HCT116 (cell line): Measurements from ENCODE around the gene FAM171A1.

ENCODE experiments used
- CBX3 ChIP-seq: IDR thresholded peaks from 2 replicates; pipeline ENCODE4 v1.6.1; 2012; ENCODE audit warnings: low read depth
- POLR2A ChIP-seq: IDR thresholded peaks from 2 replicates; pipeline ENCODE4 v1.7.0; 2011; ENCODE audit warnings: borderline replicate concordance; ENCODE audit not compliant: insufficient read depth, insufficient read length; ENCODE audit errors: extremely low read depth
- TF ChIP-seq, protein P1 (sequence below), 3 experiments: fragments of 200-600 bp in 1 of 3; sonication (generic) in 1 of 3; IDR thresholded peaks in 2 of 3; conservative IDR thresholded peaks in 1 of 3; 2 replicates each; pipeline ENCODE4 v1.5.1; 2012 to 2017; ENCODE audit warnings: low read depth in 2 of 3, low read length in 2 of 3, antibody characterized with exemption in 1 of 3, borderline replicate concordance in 1 of 3, control low read depth in 1 of 3, mild to moderate bottlenecking in 1 of 3, mixed read lengths in 1 of 3, mixed run types in 1 of 3, moderate library complexity in 1 of 3; ENCODE audit not compliant: insufficient read depth in 1 of 3

DNA sequence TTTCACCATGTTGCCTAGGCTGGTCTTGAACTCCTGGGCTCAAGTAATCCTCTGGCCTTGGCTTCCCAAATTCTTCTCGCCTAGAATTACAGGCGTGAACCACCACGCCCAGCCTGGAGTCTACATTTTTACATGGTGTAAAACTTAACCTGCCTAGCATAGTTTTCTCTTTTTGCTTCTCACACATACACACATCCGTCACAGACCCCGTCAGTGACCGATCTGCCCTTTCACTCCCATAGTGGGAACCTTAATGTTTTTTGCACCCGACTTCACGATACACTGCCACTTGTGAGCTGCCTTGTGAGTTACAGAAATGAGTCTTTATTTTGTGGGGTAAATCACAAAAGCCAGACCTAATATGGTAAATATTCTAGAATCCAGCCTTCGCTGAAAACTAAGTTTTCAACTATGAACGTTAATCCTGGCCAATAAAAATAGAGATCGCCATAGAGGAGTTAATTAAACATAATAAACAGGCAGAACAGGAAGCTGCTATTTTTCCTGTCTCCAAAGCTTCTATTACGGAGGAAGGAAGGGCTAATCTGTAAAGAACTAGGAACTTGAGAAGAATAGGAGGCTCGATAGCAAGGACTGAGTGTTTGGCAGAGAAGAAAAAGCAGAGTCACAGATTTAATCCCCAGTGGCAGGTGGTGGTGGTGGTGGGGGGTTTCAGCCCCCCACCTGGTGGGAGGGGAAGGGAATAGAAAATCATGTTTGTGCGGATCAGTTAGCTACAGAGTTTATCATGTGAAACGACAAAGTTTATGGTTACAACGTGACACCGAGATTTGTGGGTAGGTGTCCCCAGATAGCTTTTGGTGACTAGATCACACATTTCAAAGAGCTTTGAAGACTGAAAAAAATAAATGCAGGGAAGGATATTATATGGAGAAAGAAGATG lies 14.7 kb upstream of the FAM171A1 start:
- TF ChIP-seq, protein P1, sequence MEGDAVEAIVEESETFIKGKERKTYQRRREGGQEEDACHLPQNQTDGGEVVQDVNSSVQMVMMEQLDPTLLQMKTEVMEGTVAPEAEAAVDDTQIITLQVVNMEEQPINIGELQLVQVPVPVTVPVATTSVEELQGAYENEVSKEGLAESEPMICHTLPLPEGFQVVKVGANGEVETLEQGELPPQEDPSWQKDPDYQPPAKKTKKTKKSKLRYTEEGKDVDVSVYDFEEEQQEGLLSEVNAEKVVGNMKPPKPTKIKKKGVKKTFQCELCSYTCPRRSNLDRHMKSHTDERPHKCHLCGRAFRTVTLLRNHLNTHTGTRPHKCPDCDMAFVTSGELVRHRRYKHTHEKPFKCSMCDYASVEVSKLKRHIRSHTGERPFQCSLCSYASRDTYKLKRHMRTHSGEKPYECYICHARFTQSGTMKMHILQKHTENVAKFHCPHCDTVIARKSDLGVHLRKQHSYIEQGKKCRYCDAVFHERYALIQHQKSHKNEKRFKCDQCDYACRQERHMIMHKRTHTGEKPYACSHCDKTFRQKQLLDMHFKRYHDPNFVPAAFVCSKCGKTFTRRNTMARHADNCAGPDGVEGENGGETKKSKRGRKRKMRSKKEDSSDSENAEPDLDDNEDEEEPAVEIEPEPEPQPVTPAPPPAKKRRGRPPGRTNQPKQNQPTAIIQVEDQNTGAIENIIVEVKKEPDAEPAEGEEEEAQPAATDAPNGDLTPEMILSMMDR (IDR thresholded peaks at IDR 0.05 in 2 of 3, conservative IDR thresholded peaks at IDR 0.05 in 1 of 3; ENCODE audit: borderline replicate concordance in 1 of 3, insufficient read depth in 1 of 3, low read depth in 2 of 3, low read length in 2 of 3), result no peak
- TF ChIP-seq CBX3, result no peak
- TF ChIP-seq POLR2A, result no peak
